ENCODE results near the gene MPPED2.

GRCh38 chr11:30605036-30605605 is 19.0 kb upstream of the MPPED2 start:
- TF ChIP-seq, protein P1, sequence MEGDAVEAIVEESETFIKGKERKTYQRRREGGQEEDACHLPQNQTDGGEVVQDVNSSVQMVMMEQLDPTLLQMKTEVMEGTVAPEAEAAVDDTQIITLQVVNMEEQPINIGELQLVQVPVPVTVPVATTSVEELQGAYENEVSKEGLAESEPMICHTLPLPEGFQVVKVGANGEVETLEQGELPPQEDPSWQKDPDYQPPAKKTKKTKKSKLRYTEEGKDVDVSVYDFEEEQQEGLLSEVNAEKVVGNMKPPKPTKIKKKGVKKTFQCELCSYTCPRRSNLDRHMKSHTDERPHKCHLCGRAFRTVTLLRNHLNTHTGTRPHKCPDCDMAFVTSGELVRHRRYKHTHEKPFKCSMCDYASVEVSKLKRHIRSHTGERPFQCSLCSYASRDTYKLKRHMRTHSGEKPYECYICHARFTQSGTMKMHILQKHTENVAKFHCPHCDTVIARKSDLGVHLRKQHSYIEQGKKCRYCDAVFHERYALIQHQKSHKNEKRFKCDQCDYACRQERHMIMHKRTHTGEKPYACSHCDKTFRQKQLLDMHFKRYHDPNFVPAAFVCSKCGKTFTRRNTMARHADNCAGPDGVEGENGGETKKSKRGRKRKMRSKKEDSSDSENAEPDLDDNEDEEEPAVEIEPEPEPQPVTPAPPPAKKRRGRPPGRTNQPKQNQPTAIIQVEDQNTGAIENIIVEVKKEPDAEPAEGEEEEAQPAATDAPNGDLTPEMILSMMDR (IDR thresholded peaks at IDR 0.05; ENCODE audit: extremely low read depth in 1 of 2, insufficient read depth in 1 of 2, low read depth in 1 of 2, low read length in 2 of 2): no peak
- TF ChIP-seq POLR2A (IDR thresholded peaks at IDR 0.05; ENCODE audit: low read depth, low read length) (no peak), EZH2 (IDR thresholded peaks at IDR 0.05; ENCODE audit: borderline replicate concordance, low read depth, low read length, severe bottlenecking) (no peak), JUN (IDR thresholded peaks at IDR 0.05; ENCODE audit: borderline replicate concordance, insufficient read depth, insufficient read length, low read depth) (no peak), GATA2 (IDR thresholded peaks at IDR 0.05; ENCODE audit: insufficient read depth, insufficient read length, low read depth, low read length) (no peak), FOS (IDR thresholded peaks at IDR 0.05; ENCODE audit: borderline replicate concordance, insufficient read depth, low read length) (no peak), POLR2AphosphoS5 (IDR thresholded peaks at IDR 0.05; ENCODE audit: insufficient read depth, low read depth, low read length) (no peak), MYC (IDR thresholded peaks at IDR 0.05; ENCODE audit: low read depth, low read length) (no peak)
- TF ChIP-seq, protein P2, sequence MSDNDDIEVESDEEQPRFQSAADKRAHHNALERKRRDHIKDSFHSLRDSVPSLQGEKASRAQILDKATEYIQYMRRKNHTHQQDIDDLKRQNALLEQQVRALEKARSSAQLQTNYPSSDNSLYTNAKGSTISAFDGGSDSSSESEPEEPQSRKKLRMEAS (IDR thresholded peaks at IDR 0.05; ENCODE audit: insufficient read depth, insufficient read length): no peak
